MM.1S (cell line): ENCODE data around the gene CTNNBL1.

Source experiments
- CTCF ChIP-seq: fragments of 300-600 bp; sonication (generic); IDR thresholded peaks from 2 replicates; pipeline ENCODE4 v1.5.1; 2016; ENCODE audit warnings: antibody characterized with exemption, low read length, mixed read lengths
- EZH2 ChIP-seq: fragments of 300-600 bp; sonication (generic); optimal IDR thresholded peaks from 2 replicates; pipeline ENCODE3; 2017; ENCODE audit warnings: low read depth, mild to moderate bottlenecking, antibody characterized with exemption, low read length, mixed read lengths
- EZH2phosphoT487 ChIP-seq: fragments of 300-600 bp; sonication (generic); IDR thresholded peaks from 2 replicates; pipeline ENCODE4 v1.6.1; 2018; ENCODE audit warnings: antibody characterized with exemption, low read length

DNA sequence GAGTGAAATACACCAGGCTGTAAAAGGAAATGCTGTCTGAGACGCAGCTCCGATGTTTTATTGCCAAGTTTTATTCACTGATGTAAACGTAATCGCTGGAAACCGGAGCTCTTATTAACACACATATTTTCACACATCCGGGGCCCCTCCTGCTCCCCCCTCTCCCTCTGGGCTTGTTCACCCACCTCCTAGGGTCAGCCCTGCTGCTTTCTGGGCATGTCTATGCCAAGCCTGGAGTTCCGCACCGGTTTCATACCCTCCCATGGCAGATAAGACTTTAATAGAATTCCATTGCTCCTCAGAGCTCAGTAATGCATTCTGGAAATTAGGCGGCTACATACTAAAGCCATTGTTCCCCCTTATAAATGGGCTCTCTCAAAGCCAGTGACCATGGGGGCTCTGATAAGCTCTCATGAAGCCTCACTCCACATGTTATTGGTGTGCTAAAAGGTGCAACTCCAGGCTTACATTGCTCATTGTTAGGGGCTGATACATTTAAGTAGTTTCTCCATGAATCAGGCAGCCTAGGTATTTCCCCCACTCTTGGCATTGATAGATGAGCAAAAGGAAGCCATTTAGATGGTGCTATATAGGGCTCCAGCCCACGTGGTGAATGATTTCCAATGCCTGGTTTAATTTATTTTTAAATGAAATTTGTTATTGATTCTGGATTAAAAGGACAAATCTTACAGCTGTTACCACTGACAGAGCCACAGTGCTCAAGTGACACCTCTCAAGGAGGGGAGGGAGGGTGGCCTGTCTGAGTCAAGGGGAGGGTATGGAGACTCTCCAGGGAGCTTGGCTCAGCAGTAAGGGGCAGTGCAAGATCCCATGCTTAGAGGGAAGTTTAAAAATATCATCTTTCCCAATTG is 204.6 kb downstream of the CTNNBL1 start:
- TF ChIP-seq EZH2: no peak
- TF ChIP-seq CTCF: no peak
- TF ChIP-seq EZH2phosphoT487: no peak
